Mesothelial cell of epicardium (in vitro differentiated cells): ENCODE measurements around the gene PRKG1. TPM values are rescaled to one million over a fixed set of nuclear protein-coding genes. Genes with fewer than 3 reads are reported as not detected.

ENCODE experiments used
- DNase-seq, 2 experiments: peaks; one replicate each; pipeline ENCODE4 v3.0.0; 2021; ENCODE audit warnings: low spot score in 2 of 2; ENCODE audit not compliant: unreplicated experiment in 2 of 2
- H3K27ac Mint-ChIP-seq: 2 replicates; pipeline ENCODE4 v1.8.0; 2021; ENCODE audit warnings: mixed read lengths
- H3K27me3 Mint-ChIP-seq: 2 replicates; pipeline ENCODE4 v1.8.0; 2021; ENCODE audit warnings: low read depth, mixed read lengths
- H3K36me3 Mint-ChIP-seq: 2 replicates; pipeline ENCODE4 v1.8.0; 2021; ENCODE audit warnings: mixed read lengths
- H3K4me1 Mint-ChIP-seq: 2 replicates; pipeline ENCODE4 v1.8.0; 2021; ENCODE audit warnings: mixed read lengths
- H3K4me3 Mint-ChIP-seq: 2 replicates; pipeline ENCODE4 v1.8.0; 2021; ENCODE audit warnings: mild to moderate bottlenecking, moderate library complexity, mixed read lengths
- H3K9me3 Mint-ChIP-seq: 2 replicates; pipeline ENCODE4 v1.8.0; 2021; ENCODE audit warnings: mixed read lengths
- CTCF ChIP-seq: fragments of 200-600 bp; sonication (generic); IDR thresholded peaks from one replicate; pipeline ENCODE4 v1.5.0; 2021; ENCODE audit warnings: antibody characterized with exemption; ENCODE audit not compliant: unreplicated experiment
- total RNA-seq: library from RNA; stranded (reverse); gene quantifications from 3 replicates; pipeline ENCODE4 v1.2.1, GENCODE V29; 2021

PRKG1 gene
- total RNA-seq, 1 donor from 2014 or later: 37.0 TPM

DNA sequence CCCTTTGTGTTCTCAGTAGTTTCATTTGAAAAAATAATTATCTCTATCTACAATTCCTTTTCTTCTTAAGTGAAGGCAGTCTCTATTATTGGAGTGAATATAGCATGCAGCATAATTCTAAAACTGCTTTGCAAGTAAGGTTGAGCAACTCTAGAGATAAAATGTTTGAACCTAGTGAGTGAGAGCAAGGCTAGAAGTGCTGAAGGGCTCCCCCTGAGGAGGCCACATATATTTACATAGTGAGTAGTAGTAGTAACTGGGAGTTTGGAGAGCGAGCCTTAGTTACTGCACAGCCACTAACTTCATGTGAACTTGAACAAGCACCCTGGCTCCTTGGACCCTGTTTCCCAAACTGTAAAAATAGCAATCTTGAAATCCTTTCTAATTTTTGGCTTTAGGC, 1098.3 kb downstream of the PRKG1 start:
- TF ChIP-seq CTCF: no peak
- DNase-seq: no peak
- no peak overlapping the region for H3K27ac Mint-ChIP-seq
- no peaks in the 10 kb centered on the region for H3K4me1 Mint-ChIP-seq
- H3K9me3 Mint-ChIP-seq: peaks cover 44% of the 10 kb centered on the region
- no peak overlapping the region for H3K4me3 Mint-ChIP-seq
- H3K27me3 Mint-ChIP-seq: no peaks in the 10 kb centered on the region
- H3K36me3 Mint-ChIP-seq: peaks cover 21% of the 10 kb centered on the region

- Mint-ChIP-seq H3K36me3 (peaks cover 7% of the 10 kb centered on the region), H3K27ac (no peak overlapping the region), H3K27me3 (no peaks in the 10 kb centered on the region), H3K4me3 (no peak overlapping the region), H3K4me1 (no peaks in the 10 kb centered on the region), H3K9me3 (peaks cover 8% of the 10 kb centered on the region)
- no peak for TF ChIP-seq CTCF
- no peak for DNase-seq
These were observed 1111.0 kb downstream of the PRKG1 start for GRCh38 chr10:52185256-52185655.

- H3K4me1 Mint-ChIP-seq: no peaks in the 10 kb centered on the region
- H3K9me3 Mint-ChIP-seq: peaks cover 2% of the 10 kb centered on the region
- H3K4me3 Mint-ChIP-seq: no peak overlapping the region
- no peak overlapping the region for H3K27ac Mint-ChIP-seq
- DNase-seq: no peak
- H3K27me3 Mint-ChIP-seq: no peaks in the 10 kb centered on the region
- no peak for TF ChIP-seq CTCF
- peaks cover 2% of the 10 kb centered on the region for H3K36me3 Mint-ChIP-seq
These were observed 1113.4 kb downstream of the PRKG1 start for GRCh38 chr10:52187521-52188258.

DNA sequence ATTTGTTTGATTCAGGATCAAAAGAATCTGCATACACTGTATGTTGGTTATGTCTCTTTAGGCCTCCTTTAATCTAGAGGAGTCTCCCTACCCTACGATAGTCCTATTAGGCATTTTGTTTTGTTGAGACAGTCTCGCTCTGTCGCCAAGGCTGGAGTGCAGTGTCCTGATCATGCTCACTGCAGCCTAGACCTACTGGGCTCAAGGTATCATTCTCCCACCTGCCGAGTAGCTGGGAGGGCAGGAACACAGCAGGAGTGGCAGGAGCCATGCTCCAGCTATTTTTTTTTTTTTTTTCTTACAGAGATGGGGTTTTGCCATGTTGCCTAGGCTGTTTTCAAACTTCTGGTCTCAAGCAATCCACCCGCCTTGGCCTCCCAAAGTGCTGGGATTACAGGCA, 1116.8 kb downstream of the PRKG1 start:
- Mint-ChIP-seq H3K27me3 (no peaks in the 10 kb centered on the region), H3K4me1 (no peaks in the 10 kb centered on the region), H3K9me3 (no peaks in the 10 kb centered on the region), H3K36me3 (no peaks in the 10 kb centered on the region), H3K4me3 (no peak overlapping the region), H3K27ac (no peak overlapping the region)
- TF ChIP-seq CTCF: no peak
- DNase-seq: no peak

- DNase-seq: no peak
- H3K4me1 Mint-ChIP-seq: no peaks in the 10 kb centered on the region
- no peak overlapping the region for H3K27ac Mint-ChIP-seq
- H3K36me3 Mint-ChIP-seq: no peaks in the 10 kb centered on the region
- no peak for TF ChIP-seq CTCF
- H3K4me3 Mint-ChIP-seq: no peak overlapping the region
- no peaks in the 10 kb centered on the region for H3K27me3 Mint-ChIP-seq
- H3K9me3 Mint-ChIP-seq: peaks cover 1% of the 10 kb centered on the region
These were observed 1119.9 kb downstream of the PRKG1 start for GRCh38 chr10:52194191-52194590.
